GM10847 (cell line): ENCODE results near the gene TNS1.

ENCODE experiments used
- POLR2A ChIP-seq: IDR thresholded peaks from 2 replicates; pipeline ENCODE4 v1.6.1; 2011; ENCODE audit not compliant: insufficient read length; ENCODE audit errors: extremely low read depth

TNS1 gene

GRCh38 chr2:217832115-217832514 is 170.7 kb downstream of the TNS1 start:
- TF ChIP-seq POLR2A: no peak

- no peak for TF ChIP-seq POLR2A
Measured at GRCh38 chr2:217831306-217831705, 171.5 kb downstream of the TNS1 start.

GRCh38 chr2:217830807-217831206 is 172.0 kb downstream of the TNS1 start:
- no peak for TF ChIP-seq POLR2A

- no peak for TF ChIP-seq POLR2A
Measured at GRCh38 chr2:217830061-217830460, 172.7 kb downstream of the TNS1 start.

- TF ChIP-seq POLR2A: no peak
Measured at GRCh38 chr2:217829420-217829819, 173.4 kb downstream of the TNS1 start.

GRCh38 chr2:217828336-217828735 is 174.5 kb downstream of the TNS1 start:
- TF ChIP-seq POLR2A: no peak

GRCh38 chr2:217827430-217828201 is 175.2 kb downstream of the TNS1 start:
- TF ChIP-seq POLR2A: no peak

- no peak for TF ChIP-seq POLR2A
Measured at GRCh38 chr2:217826991-217827390, 175.8 kb downstream of the TNS1 start.

GRCh38 chr2:217826520-217826919 is 176.3 kb downstream of the TNS1 start:
- TF ChIP-seq POLR2A: no peak

- TF ChIP-seq POLR2A: no peak
Measured at GRCh38 chr2:217825469-217826235, 177.1 kb downstream of the TNS1 start.

- TF ChIP-seq POLR2A: no peak
Measured at GRCh38 chr2:217824223-217824622, 178.6 kb downstream of the TNS1 start.

- no peak for TF ChIP-seq POLR2A
Measured at GRCh38 chr2:217823626-217824025, 179.2 kb downstream of the TNS1 start.

GRCh38 chr2:217822296-217823252 is 180.2 kb downstream of the TNS1 start:
- TF ChIP-seq POLR2A: no peak

- TF ChIP-seq POLR2A: no peak
Measured at GRCh38 chr2:217821536-217822147, 181.2 kb downstream of the TNS1 start.

- TF ChIP-seq POLR2A: no peak
Measured at GRCh38 chr2:217820904-217821303, 181.9 kb downstream of the TNS1 start.
